SU-DHL-6 (cell line): ENCODE measurements around the gene RBM3.

Source experiments
- H2AFZ ChIP-seq: fragments of 200-600 bp; sonication (generic); 2 replicates; pipeline ENCODE4 v1.6.1; 2014; ENCODE audit warnings: low read depth, mild to moderate bottlenecking, moderate library complexity, mixed read lengths, antibody characterized with exemption, low read length; ENCODE audit not compliant: severe bottlenecking
- H3F3A ChIP-seq: fragments of 200-600 bp; shearing (Covaris generic); 2 replicates; pipeline ENCODE4 v1.6.0; 2016; ENCODE audit warnings: antibody characterized with exemption, mild to moderate bottlenecking; ENCODE audit not compliant: insufficient read depth
- H3K27ac ChIP-seq: fragments of 200-600 bp; sonication (generic); 2 replicates; pipeline ENCODE4 v1.5.1; 2016; ENCODE audit warnings: low read depth, mild to moderate bottlenecking, low read length, moderate library complexity, mixed read lengths
- H3K27me3 ChIP-seq: fragments of 200-600 bp; sonication (generic), shearing (Covaris generic); 2 replicates; pipeline ENCODE4 v1.6.0; 2014; ENCODE audit warnings: mild to moderate bottlenecking, low read length
- H3K36me3 ChIP-seq: fragments of 200-600 bp; sonication (generic); 2 replicates; pipeline ENCODE4 v1.6.1; 2014; ENCODE audit warnings: mild to moderate bottlenecking, low read length, mixed read lengths
- H3K4me2 ChIP-seq: fragments of 300-600, 200-600 bp; shearing (Covaris generic), sonication (generic); 2 replicates; pipeline ENCODE4 v1.6.0; 2014; ENCODE audit warnings: low read length, low read depth, mild to moderate bottlenecking; ENCODE audit not compliant: poor library complexity, severe bottlenecking
- H3K4me3 ChIP-seq: fragments of 200-600 bp; sonication (generic); 2 replicates; pipeline ENCODE4 v1.5.1; 2014; ENCODE audit warnings: antibody characterized with exemption, low read length, mild to moderate bottlenecking, mixed read lengths; ENCODE audit not compliant: insufficient read depth, poor library complexity, severe bottlenecking
- H3K79me2 ChIP-seq: fragments of 200-600 bp; sonication (generic); 2 replicates; pipeline ENCODE4 v1.6.1; 2014; ENCODE audit warnings: mild to moderate bottlenecking, low read length, moderate library complexity; ENCODE audit not compliant: insufficient read depth
- H3K9ac ChIP-seq: fragments of 200-600 bp; sonication (generic); 2 replicates; pipeline ENCODE4 v1.7.0; 2014; ENCODE audit warnings: mild to moderate bottlenecking, low read length
- H3K9me2 ChIP-seq: fragments of 200-600 bp; sonication (generic); replicated peaks from 2 replicates; pipeline ENCODE4 v1.6.1; 2014; ENCODE audit warnings: low read length; ENCODE audit not compliant: insufficient read depth
- H3K9me3 ChIP-seq: fragments of 200-600 bp; sonication (generic); 2 replicates; pipeline ENCODE4 v1.6.1; 2014; ENCODE audit warnings: low read length, mixed read lengths; ENCODE audit not compliant: insufficient read depth
- H4K20me1 ChIP-seq: fragments of 200-600 bp; sonication (generic); 2 replicates; pipeline ENCODE4 v1.6.1; 2014; ENCODE audit warnings: low read depth, mild to moderate bottlenecking, antibody characterized with exemption, low read length, moderate library complexity, mixed read lengths
- CTCF ChIP-seq: fragments of 200-600 bp; sonication (generic); IDR thresholded peaks from one replicate; pipeline ENCODE4 v1.5.1; 2017; ENCODE audit warnings: antibody characterized with exemption, mild to moderate bottlenecking, low read length, moderate library complexity; ENCODE audit not compliant: insufficient read depth, poor library complexity, severe bottlenecking
- EZH2phosphoT487 ChIP-seq: fragments of 200-600 bp; sonication (generic), shearing (Covaris generic); conservative IDR thresholded peaks from 2 replicates; pipeline ENCODE4 v1.6.1; 2018; ENCODE audit warnings: mild to moderate bottlenecking, antibody characterized with exemption, low read length, moderate library complexity, mixed read lengths

RBM3 gene

GRCh38 chrX:48558271-48558670, 16.0 kb upstream of the RBM3 start:
- Histone ChIP-seq H3K9me2 (no peaks in the 10 kb centered on the region), H3K27ac (no peak overlapping the region), H3K27me3 (no peaks in the 10 kb centered on the region), H3K36me3 (no peaks in the 10 kb centered on the region), H3F3A (no peaks in the 10 kb centered on the region), H3K9me3 (no peaks in the 10 kb centered on the region), H3K4me3 (no peak overlapping the region), H2AFZ (no peak overlapping the region), H3K4me2 (no peak overlapping the region), H3K79me2 (no peaks in the 10 kb centered on the region), H4K20me1 (no peaks in the 10 kb centered on the region), H3K9ac (no peak overlapping the region)
- TF ChIP-seq CTCF (no peak), EZH2phosphoT487 (no peak)

- no peaks in the 10 kb centered on the region for H3K36me3 ChIP-seq
- H3F3A ChIP-seq, result no peaks in the 10 kb centered on the region
- H3K4me3 ChIP-seq, result no peak overlapping the region
- H3K9ac ChIP-seq, result no peak overlapping the region
- no peak overlapping the region for H2AFZ ChIP-seq
- H4K20me1 ChIP-seq, result no peaks in the 10 kb centered on the region
- H3K9me3 ChIP-seq, result no peaks in the 10 kb centered on the region
- no peak for TF ChIP-seq EZH2phosphoT487
- no peak for TF ChIP-seq CTCF
- H3K27me3 ChIP-seq, result no peaks in the 10 kb centered on the region
- H3K27ac ChIP-seq, result no peak overlapping the region
- no peak overlapping the region for H3K4me2 ChIP-seq
- H3K79me2 ChIP-seq, result no peaks in the 10 kb centered on the region
- no peaks in the 10 kb centered on the region for H3K9me2 ChIP-seq
Measured at GRCh38 chrX:48559636-48560035, 14.6 kb upstream of the RBM3 start.

GRCh38 chrX:48560056-48560455, 14.2 kb upstream of the RBM3 start:
- Histone ChIP-seq H3K27me3 (no peaks in the 10 kb centered on the region), H4K20me1 (no peaks in the 10 kb centered on the region)

More at GRCh38 chrX:48560056-48560455, 14.2 kb upstream of the RBM3 start:
- TF ChIP-seq EZH2phosphoT487 (no peak), CTCF (no peak)
- Histone ChIP-seq H3K4me3 (no peak overlapping the region), H3K4me2 (no peak overlapping the region), H3F3A (no peaks in the 10 kb centered on the region), H2AFZ (no peak overlapping the region), H3K9me2 (no peaks in the 10 kb centered on the region), H3K27ac (no peak overlapping the region), H3K9me3 (no peaks in the 10 kb centered on the region), H3K79me2 (no peaks in the 10 kb centered on the region), H3K36me3 (no peaks in the 10 kb centered on the region), H3K9ac (no peak overlapping the region)
